Lower leg skin (tissue), 3 donors: ENCODE data around the gene GRIK3.

Source experiments
- CTCF ChIP-seq, 3 donors: fragments of 450-650 bp; IDR thresholded peaks; one replicate each; pipeline ENCODE4 v1.5.1; 2016; ENCODE audit warnings: antibody characterized with exemption in 3 of 3, mild to moderate bottlenecking in 3 of 3, moderate library complexity in 2 of 3
- POLR2A ChIP-seq, 2 donors: fragments of 450-650 bp; IDR thresholded peaks; one replicate each; pipeline ENCODE4 v1.6.1; 2016 to 2017; ENCODE audit warnings: antibody characterized with exemption in 2 of 2, mild to moderate bottlenecking in 1 of 2, moderate library complexity in 1 of 2

- TF ChIP-seq CTCF (IDR thresholded peaks at IDR 0.05) (no peak), POLR2A (IDR thresholded peaks at IDR 0.05) (no peak)
Observed at GRCh38 chr1:36883315-36883949, 150.9 kb downstream of the GRIK3 start.
